GM20000 (cell line): ENCODE measurements around the gene RNF150.

ENCODE experiments used
- DNase-seq: peaks from one replicate; pipeline ENCODE4 v3.0.0; 2012; ENCODE audit warnings: low spot score
- CTCF ChIP-seq: IDR thresholded peaks from 2 replicates; pipeline ENCODE4 v1.5.1; 2012; ENCODE audit warnings: mild to moderate bottlenecking, control low read depth; ENCODE audit errors: extremely low read depth, missing control alignments

The RNF150 gene

GRCh38 chr4:140866492-140867005, 266.7 kb downstream of the RNF150 start:
- no peak for TF ChIP-seq CTCF
- no peak for DNase-seq

- DNase-seq: no peak
- no peak for TF ChIP-seq CTCF
These were observed 267.7 kb downstream of the RNF150 start for GRCh38 chr4:140865253-140866217.

DNA sequence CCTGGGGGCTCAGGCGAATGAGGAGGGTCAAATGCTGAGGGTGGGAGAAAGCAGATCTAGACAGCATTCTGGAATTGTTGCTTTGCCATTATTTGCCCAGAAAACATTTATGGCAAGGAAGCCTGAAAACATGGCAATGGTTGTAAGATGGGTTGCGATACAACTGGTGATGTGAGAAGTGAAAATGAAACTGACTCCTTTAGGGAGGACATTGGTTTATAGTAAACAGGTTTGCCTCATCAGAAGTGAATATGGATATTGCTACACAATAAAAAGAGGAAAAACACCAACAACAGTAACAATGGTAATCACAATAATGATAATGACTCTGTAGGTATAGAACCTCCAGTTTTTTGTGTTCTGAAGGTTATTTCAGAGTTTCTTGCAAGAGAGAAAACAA, 270.1 kb downstream of the RNF150 start:
- no peak for DNase-seq
- no peak for TF ChIP-seq CTCF

GRCh38 chr4:140862177-140862442, 271.2 kb downstream of the RNF150 start:
- TF ChIP-seq CTCF: no peak
- DNase-seq: no peak

DNA sequence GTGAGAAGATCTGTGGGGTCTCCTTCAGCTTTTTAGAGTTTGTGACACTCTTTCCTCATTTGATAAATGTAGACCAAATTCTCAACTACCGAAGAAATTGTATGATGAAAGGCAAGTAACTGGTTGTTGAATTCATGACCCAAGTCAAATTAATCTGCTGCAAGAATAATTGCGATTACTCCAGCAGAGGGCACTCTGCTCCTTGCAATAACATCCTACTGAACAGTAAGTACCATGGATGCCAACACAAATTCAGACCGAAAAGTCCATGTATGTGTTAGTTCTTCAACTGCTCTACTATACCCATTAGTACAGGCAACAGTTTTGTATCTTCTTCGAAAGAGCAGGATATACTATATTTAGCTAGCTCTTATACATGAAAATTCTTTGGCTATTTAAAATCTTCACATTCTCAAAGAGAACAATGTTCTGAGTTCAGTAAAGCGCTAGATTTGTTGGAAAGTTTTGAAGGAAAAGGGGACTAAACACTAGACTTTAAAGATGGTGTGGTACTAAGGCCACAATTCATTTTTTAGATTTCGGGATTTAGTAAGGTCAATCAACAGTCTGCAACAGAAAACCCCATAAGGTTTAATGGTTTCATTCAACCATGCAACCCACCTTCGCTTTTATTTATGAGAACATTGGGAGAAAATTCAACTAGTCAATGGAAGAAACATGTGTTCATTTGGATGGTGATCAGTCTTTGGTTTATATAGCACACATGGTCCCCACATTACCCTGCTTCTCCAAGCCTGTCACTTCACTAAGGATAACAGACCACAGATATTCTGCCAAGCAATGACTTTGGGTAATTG, 271.7 kb downstream of the RNF150 start:
- DNase-seq: peak; percentile 46
- peak; percentile 78 for TF ChIP-seq CTCF

GRCh38 chr4:140858897-140859296, 274.4 kb downstream of the RNF150 start:
- no peak for DNase-seq
- no peak for TF ChIP-seq CTCF

DNA sequence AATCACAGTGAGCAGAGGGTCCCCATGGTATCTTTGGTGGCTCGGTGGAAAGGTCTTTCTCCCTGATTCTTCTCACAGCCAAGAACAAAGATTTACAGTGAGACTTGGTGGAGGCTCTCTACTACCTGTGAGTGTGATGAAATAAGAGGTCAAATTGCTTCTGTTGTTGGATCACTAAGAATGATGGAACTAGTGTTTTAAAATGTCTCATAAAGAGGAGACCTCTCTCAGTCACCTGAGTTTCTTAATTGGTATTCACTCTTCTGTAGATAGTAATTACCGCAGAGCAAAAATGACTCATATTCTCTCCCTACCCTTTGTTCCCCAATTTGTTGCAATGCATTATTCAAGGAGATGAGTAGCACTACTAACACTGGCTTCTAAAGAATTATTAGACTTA, 276.2 kb downstream of the RNF150 start:
- DNase-seq: no peak
- TF ChIP-seq CTCF: no peak
